Measurements from ENCODE around the gene CARMIL1.

CARMIL1 gene

GRCh38 chr6:25392372-25392771 lies 113.2 kb downstream of the CARMIL1 start:
- ATAC-seq: no peak
- TF ChIP-seq ARNTL (CRISPR knock-in tag; IDR thresholded peaks at IDR 0.05; ENCODE audit: borderline replicate concordance, low read depth) (no peak), RARB (CRISPR knock-in tag; IDR thresholded peaks at IDR 0.05) (no peak), POU6F1 (CRISPR knock-in tag; IDR thresholded peaks at IDR 0.05; ENCODE audit: borderline replicate concordance, low read depth) (no peak), TCF4 (CRISPR knock-in tag; IDR thresholded peaks at IDR 0.05; ENCODE audit: borderline replicate concordance) (no peak), PPARA (CRISPR knock-in tag; IDR thresholded peaks at IDR 0.05; ENCODE audit: borderline replicate concordance) (no peak), CREB5 (CRISPR knock-in tag; IDR thresholded peaks at IDR 0.05; ENCODE audit: low read depth) (no peak), ZNF70 (CRISPR knock-in tag; IDR thresholded peaks at IDR 0.05) (no peak), ZNF8 (CRISPR knock-in tag; IDR thresholded peaks at IDR 0.05) (no peak), CSDC2 (CRISPR knock-in tag; IDR thresholded peaks at IDR 0.05) (no peak), ISL1 (CRISPR knock-in tag; IDR thresholded peaks at IDR 0.05) (no peak)

GRCh38 chr6:25395731-25396130 lies 116.6 kb downstream of the CARMIL1 start:
- no peak for ATAC-seq

More at GRCh38 chr6:25395731-25396130, 116.6 kb downstream of the CARMIL1 start:
- TF ChIP-seq PPARA (CRISPR knock-in tag; IDR thresholded peaks at IDR 0.05; ENCODE audit: borderline replicate concordance): no peak
- no peak for TF ChIP-seq CSRNP3 (CRISPR knock-in tag; IDR thresholded peaks at IDR 0.05)
- TF ChIP-seq ZNF565 (CRISPR knock-in tag; conservative IDR thresholded peaks at IDR 0.05; ENCODE audit: low read depth): no peak
- no peak for TF ChIP-seq ARNTL (CRISPR knock-in tag; IDR thresholded peaks at IDR 0.05; ENCODE audit: borderline replicate concordance, low read depth)
- TF ChIP-seq ZFP30 (CRISPR knock-in tag; IDR thresholded peaks at IDR 0.05): no peak
- TF ChIP-seq TOX (CRISPR knock-in tag; IDR thresholded peaks at IDR 0.05; ENCODE audit: borderline replicate concordance): no peak
- no peak for TF ChIP-seq CREB5 (CRISPR knock-in tag; IDR thresholded peaks at IDR 0.05; ENCODE audit: low read depth)
- TF ChIP-seq GLIS3 (CRISPR knock-in tag; IDR thresholded peaks at IDR 0.05): no peak
- TF ChIP-seq TSHZ2 (CRISPR knock-in tag; IDR thresholded peaks at IDR 0.05): no peak
- no peak for TF ChIP-seq ZNF8 (CRISPR knock-in tag; IDR thresholded peaks at IDR 0.05)
- no peak for TF ChIP-seq ISL1 (CRISPR knock-in tag; IDR thresholded peaks at IDR 0.05)
- no peak for TF ChIP-seq RARB (CRISPR knock-in tag; IDR thresholded peaks at IDR 0.05)
- no peak for TF ChIP-seq BACH2 (CRISPR knock-in tag; IDR thresholded peaks at IDR 0.05; ENCODE audit: borderline replicate concordance)
- no peak for TF ChIP-seq SNAI2 (CRISPR knock-in tag; IDR thresholded peaks at IDR 0.05)
- no peak for TF ChIP-seq TCF4 (CRISPR knock-in tag; IDR thresholded peaks at IDR 0.05; ENCODE audit: borderline replicate concordance)
- no peak for TF ChIP-seq ZFP3 (CRISPR knock-in tag; IDR thresholded peaks at IDR 0.05)
- TF ChIP-seq ZNF70 (CRISPR knock-in tag; IDR thresholded peaks at IDR 0.05): no peak
- TF ChIP-seq CSDC2 (CRISPR knock-in tag; IDR thresholded peaks at IDR 0.05): no peak
- no peak for TF ChIP-seq POU6F1 (CRISPR knock-in tag; IDR thresholded peaks at IDR 0.05; ENCODE audit: borderline replicate concordance, low read depth)
